Measurements from ENCODE around the gene XPR1.

XPR1 gene

GRCh38 chr1:180939711-180940103 lies 307.9 kb downstream of the XPR1 start:
- Histone ChIP-seq H3K27me3 (ENCODE audit: control insufficient read depth, insufficient read depth, low read length, poor library complexity, severe bottlenecking) (no peaks in the 10 kb centered on the region), H3K4me1 (ENCODE audit: control insufficient read depth, insufficient read depth, low read length) (peaks cover 14% of the 10 kb centered on the region), H3K27ac (ENCODE audit: insufficient read depth, low read depth, low read length, poor library complexity, severe bottlenecking) (no peak overlapping the region), H3K36me3 (ENCODE audit: control insufficient read depth, insufficient read depth, low read length) (no peaks in the 10 kb centered on the region), H3K4me3 (ENCODE audit: insufficient read depth, low read depth, low read length) (no peak overlapping the region), H3K9me3 (ENCODE audit: control insufficient read depth, low read length) (no peaks in the 10 kb centered on the region)
- 91 to 92% methylated on average over 3 of the region's 3 CpGs for WGBS, 2 experiments
